IMR-90 (cell line): ENCODE data around the gene SPIC. TPM values are rescaled to one million over a fixed set of nuclear protein-coding genes. Genes with fewer than 3 reads are reported as not detected.

ENCODE experiments used
- ATAC-seq: fragments of 200-7000 bp; cut with Tn5 transposase; 2 replicates; pipeline ENCODE4 v1.9.1; 2020; ENCODE audit warnings: low read depth, mild to moderate bottlenecking, moderate library complexity
- BruUV-seq: library from RNA; stranded (reverse); fragments of 400-500 nt; replicated peaks from 2 replicates; lab custom pipeline; 2021; lab: Mats Ljungman, UMichigan
- CTCF ChIA-PET: fragments of 300-600 bp; formaldehyde crosslinking; extraction: SDS; loops from one replicate; lab custom pipeline; 2021; ENCODE audit warnings: antibody characterized with exemption; lab: Yijun Ruan, JAX
- POLR2A ChIA-PET: fragments of 300-600 bp; sonication (Branson Sonifier 250); formaldehyde crosslinking; loops from one replicate; lab custom pipeline; 2022; ENCODE audit warnings: antibody characterized with exemption; ENCODE audit not compliant: unreplicated experiment; lab: Charles Lee
- DNase-seq: peaks from one replicate; pipeline ENCODE4 v3.0.0; 2013
- H2AFZ ChIP-seq: replicated peaks from 2 replicates; pipeline ENCODE3; 2013; ENCODE audit warnings: low read length, mild to moderate bottlenecking; ENCODE audit not compliant: poor library complexity
- H2AK5ac ChIP-seq: 2 replicates; pipeline ENCODE4 v1.6.1; 2013; ENCODE audit warnings: low read depth, low read length, inconsistent platforms
- H2AK9ac ChIP-seq: replicated peaks from 2 replicates; pipeline ENCODE3; 2013; ENCODE audit warnings: mild to moderate bottlenecking, low read depth, low read length, moderate library complexity; ENCODE audit not compliant: poor library complexity
- H2BK120ac ChIP-seq: 2 replicates; pipeline ENCODE4 v1.6.1; 2013; ENCODE audit warnings: low read depth, low read length, inconsistent platforms
- H2BK15ac ChIP-seq: 3 replicates; pipeline ENCODE4 v1.6.1; 2013; ENCODE audit warnings: low read depth, low read length, inconsistent platforms
- H2BK20ac ChIP-seq: 2 replicates; pipeline ENCODE4 v1.6.1; 2013; ENCODE audit warnings: low read depth, mild to moderate bottlenecking, inconsistent platforms, low read length, moderate library complexity
- H2BK5ac ChIP-seq: 2 replicates; pipeline ENCODE4 v1.6.1; 2013; ENCODE audit warnings: mild to moderate bottlenecking, low read depth, low read length, inconsistent platforms; ENCODE audit not compliant: poor library complexity, severe bottlenecking
- H3K14ac ChIP-seq: replicated peaks from 2 replicates; pipeline ENCODE4 v1.6.1; 2013; ENCODE audit warnings: low read depth, low read length, inconsistent platforms
- H3K18ac ChIP-seq: 2 replicates; pipeline ENCODE4 v1.6.1; 2013; ENCODE audit warnings: low read depth, low read length, control low read depth
- H3K23ac ChIP-seq: 2 replicates; pipeline ENCODE4 v1.6.1; 2013; ENCODE audit warnings: low read depth, low read length, inconsistent platforms
- H3K27ac ChIP-seq: 2 replicates; pipeline ENCODE4 v1.5.1; 2013; ENCODE audit warnings: mild to moderate bottlenecking, control low read depth, low read length; ENCODE audit not compliant: insufficient read depth
- H3K27me3 ChIP-seq: 2 replicates; pipeline ENCODE4 v1.6.1; 2013; ENCODE audit warnings: low read length; ENCODE audit not compliant: control insufficient read depth, insufficient read depth
- H3K36me3 ChIP-seq: 2 replicates; pipeline ENCODE4 v1.6.1; 2013; ENCODE audit warnings: low read length, mixed read lengths; ENCODE audit not compliant: control insufficient read depth, insufficient read depth
- H3K4ac ChIP-seq: 2 replicates; pipeline ENCODE4 v1.6.1; 2013; ENCODE audit warnings: low read depth, low read length, inconsistent platforms
- H3K4me1 ChIP-seq: 2 replicates; pipeline ENCODE4 v1.6.1; 2013; ENCODE audit warnings: low read length, mixed read lengths; ENCODE audit not compliant: control insufficient read depth, insufficient read depth
- H3K4me2 ChIP-seq: 2 replicates; pipeline ENCODE4 v1.6.1; 2013; ENCODE audit warnings: low read depth, mild to moderate bottlenecking, control low read depth, low read length, moderate library complexity
- H3K4me3 ChIP-seq: 2 replicates; pipeline ENCODE4 v1.5.1; 2013; ENCODE audit warnings: low read depth, mild to moderate bottlenecking, control low read depth, low read length, moderate library complexity; ENCODE audit not compliant: insufficient read depth
- H3K56ac ChIP-seq: 2 replicates; pipeline ENCODE4 v1.6.1; 2013; ENCODE audit warnings: low read length, inconsistent platforms; ENCODE audit not compliant: insufficient read depth; ENCODE audit errors: extremely low read depth
- H3K79me1 ChIP-seq, 2 experiments: 2 replicates each; pipeline ENCODE4 v1.6.1; 2013; ENCODE audit warnings: low read length in 2 of 2, inconsistent platforms in 1 of 2, low read depth in 1 of 2
- H3K9ac ChIP-seq: 2 replicates; pipeline ENCODE4 v1.6.1; 2013; ENCODE audit warnings: low read depth, low read length, control low read depth
- H3K9me1 ChIP-seq: 2 replicates; pipeline ENCODE4 v1.6.1; 2013; ENCODE audit warnings: low read length, inconsistent platforms; ENCODE audit not compliant: insufficient read depth
- H3K9me3 ChIP-seq: 2 replicates; pipeline ENCODE4 v1.6.1; 2013; ENCODE audit warnings: low read length; ENCODE audit not compliant: control insufficient read depth, insufficient read depth
- H4K20me1 ChIP-seq: 2 replicates; pipeline ENCODE4 v1.6.1; 2013; ENCODE audit warnings: low read length, inconsistent platforms; ENCODE audit not compliant: insufficient read depth
- H4K5ac ChIP-seq: 2 replicates; pipeline ENCODE4 v1.6.1; 2013; ENCODE audit warnings: mild to moderate bottlenecking, low read depth, low read length, control low read depth
- H4K8ac ChIP-seq, 2 experiments: 2 replicates each; pipeline ENCODE4 v1.6.1; 2013; ENCODE audit warnings: low read depth in 2 of 2, low read length in 2 of 2, control low read depth in 1 of 2, inconsistent platforms in 1 of 2
- H4K91ac ChIP-seq: 2 replicates; pipeline ENCODE4 v1.6.1; 2013; ENCODE audit warnings: low read depth, low read length, inconsistent platforms; ENCODE audit not compliant: insufficient read depth
- BHLHE40 ChIP-seq: fragments of 150-350 bp; IDR thresholded peaks from 2 replicates; pipeline ENCODE4 v1.6.1; 2016; ENCODE audit warnings: mild to moderate bottlenecking, low read depth, low read length
- CHD1 ChIP-seq: IDR thresholded peaks from 2 replicates; pipeline ENCODE4 v1.6.1; 2012; ENCODE audit warnings: low read depth, low read length, improper control_type of control experiment
- FOS ChIP-seq: fragments of 150-350 bp; IDR thresholded peaks from 2 replicates; pipeline ENCODE4 v1.6.1; 2016; ENCODE audit warnings: low read depth, low read length
- MAZ ChIP-seq: IDR thresholded peaks from 2 replicates; pipeline ENCODE4 v1.6.1; 2012; ENCODE audit warnings: low read depth, mild to moderate bottlenecking, low read length, improper control_type of control experiment, moderate library complexity, borderline replicate concordance
- MXI1 ChIP-seq: IDR thresholded peaks from 2 replicates; pipeline ENCODE4 v1.6.1; 2012; ENCODE audit warnings: low read depth, mild to moderate bottlenecking, low read length, moderate library complexity, borderline replicate concordance
- NFE2L2 ChIP-seq: fragments of 150-350 bp; IDR thresholded peaks from 2 replicates; pipeline ENCODE4 v1.6.1; 2016; ENCODE audit warnings: low read depth, mild to moderate bottlenecking, low read length
- POLR2A ChIP-seq: IDR thresholded peaks from 2 replicates; pipeline ENCODE4 v1.6.1; 2012; ENCODE audit warnings: mild to moderate bottlenecking, low read depth, low read length
- RAD21 ChIP-seq: IDR thresholded peaks from 2 replicates; pipeline ENCODE4 v1.6.1; 2012; ENCODE audit warnings: low read length, improper control_type of control experiment
- RCOR1 ChIP-seq: IDR thresholded peaks from 2 replicates; pipeline ENCODE4 v1.6.1; 2012; ENCODE audit warnings: mild to moderate bottlenecking, low read length, improper control_type of control experiment; ENCODE audit not compliant: insufficient replicate concordance
- RFX5 ChIP-seq: IDR thresholded peaks from 2 replicates; pipeline ENCODE4 v1.8.0; 2012; ENCODE audit warnings: low read depth, mild to moderate bottlenecking, low read length, moderate library complexity
- SMC3 ChIP-seq: fragments of 150-350 bp; IDR thresholded peaks from 2 replicates; pipeline ENCODE4 v1.6.1; 2016; ENCODE audit warnings: low read depth, mild to moderate bottlenecking, antibody characterized with exemption, low read length, moderate library complexity
- WGBS, 2 experiments: methylation state at CpG; one replicate each; pipeline versions ENCODE4 v1.1.5 to v1.1.7; 2013; ENCODE audit warnings: missing lambda C conversion rate in 2 of 2; ENCODE audit not compliant: insufficient read length in 1 of 2; ENCODE audit errors: extremely low coverage in 2 of 2; 5-methylcytosine and 5-hydroxymethylcytosine counted together
- dilution Hi-C: fragments of 300-500 bp; cut with HindIII; formaldehyde crosslinking; loops from one replicate; pipeline ENCODE4 v1.14.3; 2018; ENCODE audit warnings: low sequenced_read_pairs; ENCODE audit not compliant: unreplicated experiment
- in situ Hi-C: fragments of 300-500 bp; cut with MboI; formaldehyde crosslinking; loops from 3 replicates; pipeline ENCODE4 v1.14.3; 2019; ENCODE audit warnings: low sequenced_read_pairs, inconsistent platforms, mixed read lengths
- intact Hi-C: fragments of 100-400 bp; cut with micrococcal nuclease; formaldehyde crosslinking; loops from 2 replicates; pipeline ENCODE4 v1.10.0; 2022
- polyA plus RNA-seq, 3 experiments: library from polyadenylated mRNA; depleted of rRNA; stranded (reverse); fragments of >200 nt; gene quantifications; 2 replicates each; pipeline ENCODE4 v1.2.3, GENCODE V29; 2012; ENCODE audit warnings: low replicate concordance in 1 of 3
- total RNA-seq: library from RNA; depleted of rRNA; stranded (reverse); fragments of >200 nt; gene quantifications from 2 replicates; pipeline ENCODE4 v1.2.3, GENCODE V29; 2012
- TF ChIP-seq, protein P1 (sequence below): fragments of 150-350 bp; IDR thresholded peaks from 2 replicates; pipeline ENCODE4 v1.6.1; 2017; ENCODE audit warnings: mild to moderate bottlenecking, antibody characterized with exemption, low read length, low read depth
- TF ChIP-seq, protein P2 (sequence below): fragments of 150-350 bp; IDR thresholded peaks from 2 replicates; pipeline ENCODE4 v1.6.1; 2016; ENCODE audit warnings: low read depth, mild to moderate bottlenecking, low read length, moderate library complexity, borderline replicate concordance

Gene SPIC
- total and polyA plus RNA-seq, 2 of the 4 experiments (the other 2 are of a cell fraction) = not detected

DNA sequence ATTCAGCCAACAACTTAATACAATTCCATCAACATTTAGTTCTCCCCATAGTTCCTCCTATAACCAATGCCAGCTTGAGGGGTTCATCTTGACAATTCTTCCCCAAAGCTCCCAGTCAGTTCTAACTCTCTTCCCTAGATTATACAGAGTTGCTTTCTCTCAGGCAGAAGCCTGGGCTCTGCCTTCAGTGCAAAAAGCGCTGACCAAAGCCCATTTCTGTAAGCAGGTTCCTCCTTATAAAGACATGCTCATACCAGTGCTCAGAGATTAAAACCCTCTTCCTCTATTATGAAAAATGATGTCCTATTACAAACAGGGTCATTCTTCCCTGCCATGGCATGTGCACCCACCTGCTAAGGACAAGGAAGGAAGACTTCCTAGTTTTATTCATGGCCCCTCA, 16.2 kb downstream of the SPIC start:
- no TSS peak for BruUV-seq
- Histone ChIP-seq H2AK5ac (no peak overlapping the region), H3K27me3 (no peaks in the 10 kb centered on the region), H4K5ac (no peak overlapping the region), H3K4me3 (no peak overlapping the region), H2BK120ac (no peak overlapping the region), H2AFZ (no peak overlapping the region), H3K9me3 (no peaks in the 10 kb centered on the region), H3K9ac (no peak overlapping the region), H4K20me1 (no peaks in the 10 kb centered on the region), H3K56ac (no peak overlapping the region), H3K18ac (no peak overlapping the region), H2BK5ac (no peak overlapping the region), H3K9me1 (no peaks in the 10 kb centered on the region), H2BK20ac (no peak overlapping the region), H2AK9ac (no peak overlapping the region), H3K4me2 (no peak overlapping the region), H4K8ac (no peak overlapping the region), H3K23ac (no peak overlapping the region), H3K14ac (no peak overlapping the region), H3K36me3 (no peaks in the 10 kb centered on the region), H4K91ac (no peak overlapping the region), H3K79me1 (no peaks in the 10 kb centered on the region), H3K4ac (no peak overlapping the region), H2BK15ac (no peak overlapping the region), H3K4me1 (no peaks in the 10 kb centered on the region), H3K27ac (no peak overlapping the region)
- intact Hi-C loops (loop anchor here (5.0 kb wide), 2 partner anchors 81 to 271 kb away; no protein-coding TSS in a partner anchor), in situ Hi-C loops (no loop called here), dilution Hi-C loops (no loop called here)
- TF ChIP-seq MAZ (no peak), NFE2L2 (no peak), RAD21 (no peak), RFX5 (no peak), CHD1 (no peak), FOS (no peak), MXI1 (no peak), RCOR1 (no peak), BHLHE40 (no peak), POLR2A (no peak), SMC3 (no peak)
- TF ChIP-seq, protein P1, sequence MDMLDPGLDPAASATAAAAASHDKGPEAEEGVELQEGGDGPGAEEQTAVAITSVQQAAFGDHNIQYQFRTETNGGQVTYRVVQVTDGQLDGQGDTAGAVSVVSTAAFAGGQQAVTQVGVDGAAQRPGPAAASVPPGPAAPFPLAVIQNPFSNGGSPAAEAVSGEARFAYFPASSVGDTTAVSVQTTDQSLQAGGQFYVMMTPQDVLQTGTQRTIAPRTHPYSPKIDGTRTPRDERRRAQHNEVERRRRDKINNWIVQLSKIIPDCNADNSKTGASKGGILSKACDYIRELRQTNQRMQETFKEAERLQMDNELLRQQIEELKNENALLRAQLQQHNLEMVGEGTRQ = no peak
- TF ChIP-seq, protein P2, sequence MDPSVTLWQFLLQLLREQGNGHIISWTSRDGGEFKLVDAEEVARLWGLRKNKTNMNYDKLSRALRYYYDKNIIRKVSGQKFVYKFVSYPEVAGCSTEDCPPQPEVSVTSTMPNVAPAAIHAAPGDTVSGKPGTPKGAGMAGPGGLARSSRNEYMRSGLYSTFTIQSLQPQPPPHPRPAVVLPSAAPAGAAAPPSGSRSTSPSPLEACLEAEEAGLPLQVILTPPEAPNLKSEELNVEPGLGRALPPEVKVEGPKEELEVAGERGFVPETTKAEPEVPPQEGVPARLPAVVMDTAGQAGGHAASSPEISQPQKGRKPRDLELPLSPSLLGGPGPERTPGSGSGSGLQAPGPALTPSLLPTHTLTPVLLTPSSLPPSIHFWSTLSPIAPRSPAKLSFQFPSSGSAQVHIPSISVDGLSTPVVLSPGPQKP = no peak
- ATAC-seq (no peak), DNase-seq (no peak)
- CTCF ChIA-PET = no interaction called here
- POLR2A ChIA-PET = no interaction called here
- WGBS, 2 experiments = no CpG with 5 or more reads among the region's 1 CpG
